PC-3 (cell line): ENCODE measurements around the gene MAP1LC3B. TPM values are rescaled to one million over a fixed set of nuclear protein-coding genes. Genes with fewer than 3 reads are reported as not detected.

ENCODE experiments used
- ATAC-seq: fragments of 200-7000 bp; cut with Tn5 transposase; 2 replicates; pipeline ENCODE4 v1.9.1; 2020; ENCODE audit warnings: mild to moderate bottlenecking, moderate library complexity
- BruUV-seq: library from RNA; stranded (reverse); fragments of 400-500 nt; replicated peaks from 2 replicates; lab custom pipeline; 2021; lab: Mats Ljungman, UMichigan
- CTCF ChIA-PET: fragments of 300-600 bp; sonication (Branson Sonifier 250); formaldehyde crosslinking; loops from one replicate; lab custom pipeline; 2022; ENCODE audit warnings: antibody characterized with exemption; lab: Charles Lee
- POLR2A ChIA-PET: fragments of 300-600 bp; sonication (Branson Sonifier 250); formaldehyde crosslinking; loops from one replicate; lab custom pipeline; 2022; ENCODE audit warnings: antibody characterized with exemption; ENCODE audit not compliant: unreplicated experiment; lab: Charles Lee
- DNase-seq: peaks from one replicate; pipeline ENCODE4 v3.0.0-alpha.2; 2015
- H2AFZ ChIP-seq: fragments of 300-600 bp; sonication (generic); 2 replicates; pipeline ENCODE4 v1.6.0; 2016; ENCODE audit warnings: antibody characterized with exemption, low read length
- H3F3A ChIP-seq: fragments of 300-600 bp; sonication (generic); one replicate; pipeline ENCODE4 v1.6.0; 2017; ENCODE audit warnings: antibody characterized with exemption, low read length, control low read depth, mild to moderate bottlenecking; ENCODE audit not compliant: unreplicated experiment
- H3K27ac ChIP-seq: fragments of 300-600 bp; sonication (generic); 2 replicates; pipeline ENCODE4 v1.5.1; 2016; ENCODE audit warnings: mild to moderate bottlenecking, low read length
- H3K27me3 ChIP-seq: fragments of 300-600 bp; sonication (generic); 2 replicates; pipeline ENCODE4 v1.6.1; 2016; ENCODE audit warnings: low read length, mixed read lengths
- H3K36me3 ChIP-seq: fragments of 300-600 bp; sonication (generic); 2 replicates; pipeline ENCODE4 v1.6.1; 2016; ENCODE audit warnings: low read depth, mixed run types, low read length, mixed read lengths
- H3K4me1 ChIP-seq: fragments of 300-600 bp; sonication (generic); 2 replicates; pipeline ENCODE4 v1.5.1; 2016; ENCODE audit warnings: low read length; ENCODE audit not compliant: insufficient read depth
- H3K4me2 ChIP-seq: fragments of 300-600 bp; sonication (generic); 2 replicates; pipeline ENCODE4 v1.6.0; 2016; ENCODE audit warnings: low read length
- H3K4me3 ChIP-seq: fragments of 300-600 bp; sonication (generic); 2 replicates; pipeline ENCODE4 v1.5.1; 2016; ENCODE audit warnings: mild to moderate bottlenecking, low read length, mixed read lengths
- H3K79me2 ChIP-seq: fragments of 300-600 bp; sonication (generic); 2 replicates; pipeline ENCODE4 v1.6.1; 2017; ENCODE audit warnings: low read length, mixed read lengths
- H3K9ac ChIP-seq: fragments of 300-600 bp; sonication (generic); 2 replicates; pipeline ENCODE4 v1.6.0; 2016; ENCODE audit warnings: mild to moderate bottlenecking, low read length
- H3K9me2 ChIP-seq: fragments of 300-600 bp; sonication (generic); replicated peaks from 2 replicates; pipeline ENCODE4 v1.6.1; 2016; ENCODE audit warnings: mixed run types, low read length, mixed read lengths
- H3K9me3 ChIP-seq: fragments of 300-600 bp; sonication (generic); 2 replicates; pipeline ENCODE4 v1.6.1; 2016; ENCODE audit warnings: low read length, mixed read lengths
- H4K20me1 ChIP-seq: fragments of 300-600 bp; sonication (generic); 2 replicates; pipeline ENCODE4 v1.6.1; 2016; ENCODE audit warnings: low read length, mixed read lengths
- EZH2 ChIP-seq: fragments of 300-600 bp; sonication (generic); IDR thresholded peaks from one replicate; pipeline ENCODE4 v1.6.1; 2017; ENCODE audit warnings: antibody characterized with exemption, mild to moderate bottlenecking, low read length; ENCODE audit not compliant: unreplicated experiment
- EZH2phosphoT487 ChIP-seq: fragments of 300-600 bp; sonication (generic); IDR thresholded peaks from 2 replicates; pipeline ENCODE4 v1.6.1; 2018; ENCODE audit warnings: mild to moderate bottlenecking, antibody characterized with exemption, low read length, borderline replicate concordance
- intact Hi-C: fragments of 100-400 bp; cut with micrococcal nuclease; formaldehyde crosslinking; loops from 2 replicates; pipeline ENCODE4 v1.9.0; 2023
- total RNA-seq: library from RNA; depleted of rRNA; stranded (reverse); fragments of >200 nt; gene quantifications from 2 replicates; pipeline ENCODE4 v1.2.3, GENCODE V29; 2014
- TF ChIP-seq, protein P1 (sequence below): fragments of 300-600 bp; sonication (generic); conservative IDR thresholded peaks from 2 replicates; pipeline ENCODE4 v1.5.1; 2017; ENCODE audit warnings: antibody characterized with exemption, low read depth, mild to moderate bottlenecking, low read length

The MAP1LC3B gene
- total RNA-seq, 1 experiment from 2014 or later, result 11.9 TPM

- Histone ChIP-seq H3K4me3 (no peak overlapping the region), H3K79me2 (peaks cover 6% of the 10 kb centered on the region; the same call in 1 of the 2 replicates), H3F3A (no peaks in the 10 kb centered on the region), H3K4me2 (no peak overlapping the region), H3K4me1 (peaks cover 40% of the 10 kb centered on the region), H4K20me1 (0 out of 2 replicates have a peak, but pooled peaks cover 3% of the 10 kb centered on the region), H2AFZ (no peak overlapping the region), H3K36me3 (0 out of 2 replicates have a peak, but pooled peaks cover 3% of the 10 kb centered on the region), H3K27me3 (no peaks in the 10 kb centered on the region), H3K9me3 (no peaks in the 10 kb centered on the region), H3K27ac (no peak overlapping the region), H3K9me2 (no peaks in the 10 kb centered on the region), H3K9ac (no peak overlapping the region)
- BruUV-seq, result no TSS peak
- ATAC-seq (no peak), DNase-seq (no peak)
- TF ChIP-seq EZH2phosphoT487 (no peak), EZH2 (no peak)
- TF ChIP-seq, protein P1, sequence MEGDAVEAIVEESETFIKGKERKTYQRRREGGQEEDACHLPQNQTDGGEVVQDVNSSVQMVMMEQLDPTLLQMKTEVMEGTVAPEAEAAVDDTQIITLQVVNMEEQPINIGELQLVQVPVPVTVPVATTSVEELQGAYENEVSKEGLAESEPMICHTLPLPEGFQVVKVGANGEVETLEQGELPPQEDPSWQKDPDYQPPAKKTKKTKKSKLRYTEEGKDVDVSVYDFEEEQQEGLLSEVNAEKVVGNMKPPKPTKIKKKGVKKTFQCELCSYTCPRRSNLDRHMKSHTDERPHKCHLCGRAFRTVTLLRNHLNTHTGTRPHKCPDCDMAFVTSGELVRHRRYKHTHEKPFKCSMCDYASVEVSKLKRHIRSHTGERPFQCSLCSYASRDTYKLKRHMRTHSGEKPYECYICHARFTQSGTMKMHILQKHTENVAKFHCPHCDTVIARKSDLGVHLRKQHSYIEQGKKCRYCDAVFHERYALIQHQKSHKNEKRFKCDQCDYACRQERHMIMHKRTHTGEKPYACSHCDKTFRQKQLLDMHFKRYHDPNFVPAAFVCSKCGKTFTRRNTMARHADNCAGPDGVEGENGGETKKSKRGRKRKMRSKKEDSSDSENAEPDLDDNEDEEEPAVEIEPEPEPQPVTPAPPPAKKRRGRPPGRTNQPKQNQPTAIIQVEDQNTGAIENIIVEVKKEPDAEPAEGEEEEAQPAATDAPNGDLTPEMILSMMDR, result no peak
- CTCF ChIA-PET, result no interaction called here
- POLR2A ChIA-PET, result no interaction called here
- intact Hi-C loops, result no loop called here
Measured at GRCh38 chr16:87439926-87440325, 47.8 kb downstream of the MAP1LC3B start.

DNA sequence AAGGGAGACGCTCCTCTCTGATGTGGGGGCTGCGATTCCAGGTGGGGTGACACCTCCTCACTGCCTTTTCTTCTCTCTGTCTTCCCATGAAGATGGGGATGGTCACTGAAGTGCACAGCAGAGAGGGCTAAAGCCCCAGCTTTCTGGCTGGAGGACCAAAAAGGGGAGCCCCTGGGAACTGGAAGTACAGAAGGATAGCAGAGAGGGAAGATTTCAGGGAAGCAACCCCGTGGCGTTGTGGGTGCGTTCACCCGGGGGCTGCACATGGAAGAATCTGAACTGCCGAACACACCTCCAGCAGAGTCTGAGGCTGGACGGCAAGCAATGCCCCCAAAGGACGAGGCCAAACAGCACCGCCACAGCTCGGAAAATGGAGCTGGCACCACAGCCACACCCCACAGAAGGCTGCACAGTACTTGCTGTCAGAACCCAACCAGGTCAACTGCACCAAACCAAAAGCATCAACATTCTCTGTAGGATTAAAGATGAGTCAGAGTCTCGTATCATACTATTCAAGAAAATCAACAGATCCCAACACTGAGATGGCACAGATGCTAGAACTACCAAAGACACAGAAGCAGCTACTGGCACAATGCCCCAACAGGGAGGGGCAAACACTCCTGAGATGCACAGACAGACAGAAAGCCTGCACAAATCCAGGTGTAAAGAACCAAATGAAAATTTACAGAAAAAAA lies 49.9 kb downstream of the MAP1LC3B start:
- H3K9ac ChIP-seq, result no peak overlapping the region
- H4K20me1 ChIP-seq, result 0 out of 2 replicates have a peak, but pooled peaks cover 3% of the 10 kb centered on the region
- no peaks in the 10 kb centered on the region for H3K79me2 ChIP-seq
- H3K4me2 ChIP-seq, result no peak overlapping the region
- CTCF ChIA-PET, result no interaction called here
- TF ChIP-seq EZH2phosphoT487 (no peak), EZH2 (no peak)
- TF ChIP-seq, protein P1, result no peak
- H2AFZ ChIP-seq, result no peak overlapping the region
- no peaks in the 10 kb centered on the region for H3K9me2 ChIP-seq
- DNase-seq, result peak; percentile 24
- H3K9me3 ChIP-seq, result no peaks in the 10 kb centered on the region
- intact Hi-C loops, result no loop called here
- BruUV-seq, result no TSS peak
- no peaks in the 10 kb centered on the region for H3F3A ChIP-seq
- peaks cover 8% of the 10 kb centered on the region; the same call in 1 of the 2 replicates for H3K36me3 ChIP-seq
- H3K4me1 ChIP-seq, result peaks cover 23% of the 10 kb centered on the region
- no peaks in the 10 kb centered on the region for H3K27me3 ChIP-seq
- no peak overlapping the region for H3K4me3 ChIP-seq
- POLR2A ChIA-PET, result no interaction called here
- ATAC-seq, result peak; percentile 48; the same call in 1 of the 2 replicates
- H3K27ac ChIP-seq, result no peak overlapping the region

DNA sequence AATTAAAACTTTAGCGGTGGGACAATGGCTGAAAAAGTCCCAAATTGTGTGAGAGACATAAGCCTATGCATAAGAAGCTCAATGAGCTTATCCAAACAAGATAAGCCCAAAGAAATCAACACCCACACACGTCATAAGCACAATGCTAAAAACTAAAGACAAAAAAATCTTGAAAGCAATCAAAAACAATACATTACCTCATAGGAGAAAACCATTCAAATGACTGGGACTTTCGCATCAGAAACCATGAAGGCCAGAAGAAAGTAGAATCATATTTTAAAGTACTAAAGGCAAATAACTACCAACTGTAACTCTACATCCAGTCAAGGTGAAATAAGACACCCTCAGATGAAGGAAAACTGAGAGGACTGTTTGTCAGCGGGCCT lies 50.4 kb downstream of the MAP1LC3B start:
- intact Hi-C loops, result no loop called here
- Histone ChIP-seq H3F3A (no peaks in the 10 kb centered on the region), H3K27ac (no peak overlapping the region), H4K20me1 (0 out of 2 replicates have a peak, but pooled peaks cover 3% of the 10 kb centered on the region), H3K4me3 (no peak overlapping the region), H3K9ac (no peak overlapping the region), H3K9me2 (no peaks in the 10 kb centered on the region), H3K79me2 (no peaks in the 10 kb centered on the region), H3K4me1 (peaks cover 23% of the 10 kb centered on the region), H3K4me2 (no peak overlapping the region), H3K9me3 (no peaks in the 10 kb centered on the region), H3K27me3 (no peaks in the 10 kb centered on the region), H2AFZ (no peak overlapping the region), H3K36me3 (peaks cover 8% of the 10 kb centered on the region; the same call in 1 of the 2 replicates)
- ChIA-PET CTCF (no interaction called here), POLR2A (no interaction called here)
- no peak for ATAC-seq
- DNase-seq, result no peak
- no TSS peak for BruUV-seq
- TF ChIP-seq, protein P1, result no peak
- TF ChIP-seq EZH2phosphoT487, result no peak
- TF ChIP-seq EZH2, result no peak
